ENCODE data around the gene GRAMD1A. TPM values are rescaled to one million over a fixed set of nuclear protein-coding genes. Genes with fewer than 3 reads are reported as not detected.

Gene GRAMD1A
- total RNA-seq, 2 donors from 2014 or later = 115 to 137 TPM

GRCh38 chr19:35015270-35015953, 15.3 kb downstream of the GRAMD1A start:
- no peak for TF ChIP-seq CTCF (conservative IDR thresholded peaks at IDR 0.05)
- no peaks in the 10 kb centered on the region for H3K4me1 ChIP-seq (ENCODE audit: control insufficient read depth, insufficient read depth, low read length)
- H3K9ac ChIP-seq (ENCODE audit: extremely low read depth, low read length, poor library complexity, severe bottlenecking) = no peak overlapping the region
- WGBS, 2 experiments (ENCODE audit: insufficient coverage in 1 of 2, insufficient read length in 1 of 2) = 84 to 93% methylated on average over 8 to 16 of the region's 16 CpGs
- Mint-ChIP-seq H3K4me3 (no peak overlapping the region), H3K4me1 (no peaks in the 10 kb centered on the region), H3K27ac (no peak overlapping the region), H3K36me3 (ENCODE audit: low read depth) (peaks cover 72% of the 10 kb centered on the region), H3K27me3 (ENCODE audit: insufficient read depth) (no peaks in the 10 kb centered on the region), H3K9me3 (no peaks in the 10 kb centered on the region)
- H3K9me3 ChIP-seq (ENCODE audit: control insufficient read depth, low read length) = no peaks in the 10 kb centered on the region
- H3K27me3 ChIP-seq (ENCODE audit: control insufficient read depth, insufficient read depth, low read length, poor library complexity, severe bottlenecking) = no peaks in the 10 kb centered on the region
- no peak overlapping the region for H3K4me3 ChIP-seq (ENCODE audit: low read length)
- H3K27ac ChIP-seq (ENCODE audit: low read depth, low read length) = no peak overlapping the region
- DNase-seq = no peak
- peaks cover 87% of the 10 kb centered on the region for H3K36me3 ChIP-seq (ENCODE audit: control insufficient read depth, insufficient read depth, low read length)

- TF ChIP-seq CTCF (conservative IDR thresholded peaks at IDR 0.05) = no peak
- Mint-ChIP-seq H3K27me3 (ENCODE audit: insufficient read depth) (no peaks in the 10 kb centered on the region), H3K4me3 (no peak overlapping the region), H3K4me1 (no peaks in the 10 kb centered on the region), H3K27ac (no peak overlapping the region), H3K9me3 (no peaks in the 10 kb centered on the region), H3K36me3 (ENCODE audit: low read depth) (peaks cover 75% of the 10 kb centered on the region)
- Histone ChIP-seq H3K4me3 (ENCODE audit: low read length) (no peak overlapping the region), H3K36me3 (ENCODE audit: control insufficient read depth, insufficient read depth, low read length) (peaks cover 89% of the 10 kb centered on the region), H3K9ac (ENCODE audit: extremely low read depth, low read length, poor library complexity, severe bottlenecking) (no peak overlapping the region), H3K9me3 (ENCODE audit: control insufficient read depth, low read length) (no peaks in the 10 kb centered on the region), H3K27ac (ENCODE audit: low read depth, low read length) (no peak overlapping the region), H3K27me3 (ENCODE audit: control insufficient read depth, insufficient read depth, low read length, poor library complexity, severe bottlenecking) (no peaks in the 10 kb centered on the region), H3K4me1 (ENCODE audit: control insufficient read depth, insufficient read depth, low read length) (no peaks in the 10 kb centered on the region)
- no peak for DNase-seq
- 97 to 100% methylated on average over 3 to 6 of the region's 6 CpGs for WGBS, 2 experiments (ENCODE audit: insufficient coverage in 1 of 2, insufficient read length in 1 of 2)
Measured at GRCh38 chr19:35015954-35016351, 15.8 kb downstream of the GRAMD1A start.

- WGBS, 2 experiments (ENCODE audit: insufficient coverage in 1 of 2, insufficient read length in 1 of 2) = 82 to 96% methylated on average over 3 of the region's 3 CpGs
- Histone ChIP-seq H3K36me3 (ENCODE audit: control insufficient read depth, insufficient read depth, low read length) (peaks cover 81% of the 10 kb centered on the region), H3K9me3 (ENCODE audit: control insufficient read depth, low read length) (no peaks in the 10 kb centered on the region), H3K4me3 (ENCODE audit: low read length) (no peak overlapping the region), H3K4me1 (ENCODE audit: control insufficient read depth, insufficient read depth, low read length) (no peaks in the 10 kb centered on the region), H3K27ac (ENCODE audit: low read depth, low read length) (no peak overlapping the region), H3K27me3 (ENCODE audit: control insufficient read depth, insufficient read depth, low read length, poor library complexity, severe bottlenecking) (no peaks in the 10 kb centered on the region), H3K9ac (ENCODE audit: extremely low read depth, low read length, poor library complexity, severe bottlenecking) (no peak overlapping the region)
- Mint-ChIP-seq H3K4me1 (no peaks in the 10 kb centered on the region), H3K4me3 (no peak overlapping the region), H3K27ac (no peak overlapping the region), H3K27me3 (ENCODE audit: insufficient read depth) (no peaks in the 10 kb centered on the region), H3K9me3 (no peaks in the 10 kb centered on the region), H3K36me3 (ENCODE audit: low read depth) (peaks cover 78% of the 10 kb centered on the region)
- DNase-seq = no peak
- TF ChIP-seq CTCF (conservative IDR thresholded peaks at IDR 0.05) = no peak
Measured at GRCh38 chr19:35017507-35017906, 17.4 kb downstream of the GRAMD1A start.
